Pons (tissue), 1 donor: Measurements from ENCODE around the gene EIF1.
A peak's percentile ranks its signal among the peaks of the same experiment; 100 is the strongest.

Source experiments
- DNase-seq: peaks from one replicate; pipeline ENCODE4 v3.0.0-alpha.2; 2016; ENCODE audit warnings: low spot score

Gene EIF1

DNA sequence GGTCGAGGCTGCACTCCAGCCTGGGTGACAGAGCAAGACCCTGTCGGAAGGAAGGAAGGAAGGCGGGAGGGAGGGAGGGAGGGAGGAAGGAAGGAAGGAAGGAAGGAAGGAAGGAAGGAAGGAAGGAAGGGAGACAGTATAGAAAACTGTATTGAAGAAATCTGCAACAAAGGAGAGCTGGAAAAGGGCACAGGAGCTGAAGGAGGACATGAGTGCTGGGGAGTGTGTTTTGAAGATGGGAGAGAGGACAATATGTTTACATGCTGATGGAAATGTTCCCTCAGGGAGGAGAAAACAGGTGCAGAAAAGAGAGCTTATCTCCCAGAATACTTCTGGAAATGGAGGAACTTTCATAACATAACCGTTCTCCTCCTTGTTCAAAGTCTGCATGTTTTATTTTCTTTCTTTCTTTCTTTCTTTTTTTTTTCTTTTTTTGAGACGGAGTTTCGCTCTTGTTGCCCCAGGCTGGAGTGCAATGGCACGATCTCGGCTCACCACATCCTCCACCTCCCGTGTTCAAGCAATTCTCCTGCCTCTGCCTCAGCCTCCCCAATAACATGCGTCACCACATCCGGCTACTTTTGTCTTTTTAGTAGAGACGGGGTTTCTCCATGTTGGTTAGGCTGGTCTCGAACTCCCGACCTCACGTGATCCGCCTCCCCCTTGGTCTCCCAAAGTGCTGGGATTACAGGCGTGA, 48.4 kb downstream of the EIF1 start:
- no peak for DNase-seq

DNA sequence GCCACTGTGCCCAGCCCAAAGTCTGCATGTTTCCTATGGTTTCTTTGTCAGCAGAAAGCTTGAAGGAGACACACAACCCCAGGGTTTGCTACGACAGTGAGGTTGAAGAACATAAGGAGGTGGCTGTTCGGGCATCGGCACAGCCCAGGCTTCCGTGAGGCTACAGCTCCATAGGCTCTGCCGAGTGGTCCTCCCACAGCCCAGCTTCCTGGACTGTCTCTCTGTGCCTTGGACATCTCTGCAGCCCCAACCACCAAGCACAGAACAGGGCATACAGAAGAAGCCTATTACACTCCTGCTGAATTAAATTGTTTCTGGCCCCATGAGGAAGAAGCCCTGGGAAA, 49.0 kb downstream of the EIF1 start:
- no peak for DNase-seq

DNA sequence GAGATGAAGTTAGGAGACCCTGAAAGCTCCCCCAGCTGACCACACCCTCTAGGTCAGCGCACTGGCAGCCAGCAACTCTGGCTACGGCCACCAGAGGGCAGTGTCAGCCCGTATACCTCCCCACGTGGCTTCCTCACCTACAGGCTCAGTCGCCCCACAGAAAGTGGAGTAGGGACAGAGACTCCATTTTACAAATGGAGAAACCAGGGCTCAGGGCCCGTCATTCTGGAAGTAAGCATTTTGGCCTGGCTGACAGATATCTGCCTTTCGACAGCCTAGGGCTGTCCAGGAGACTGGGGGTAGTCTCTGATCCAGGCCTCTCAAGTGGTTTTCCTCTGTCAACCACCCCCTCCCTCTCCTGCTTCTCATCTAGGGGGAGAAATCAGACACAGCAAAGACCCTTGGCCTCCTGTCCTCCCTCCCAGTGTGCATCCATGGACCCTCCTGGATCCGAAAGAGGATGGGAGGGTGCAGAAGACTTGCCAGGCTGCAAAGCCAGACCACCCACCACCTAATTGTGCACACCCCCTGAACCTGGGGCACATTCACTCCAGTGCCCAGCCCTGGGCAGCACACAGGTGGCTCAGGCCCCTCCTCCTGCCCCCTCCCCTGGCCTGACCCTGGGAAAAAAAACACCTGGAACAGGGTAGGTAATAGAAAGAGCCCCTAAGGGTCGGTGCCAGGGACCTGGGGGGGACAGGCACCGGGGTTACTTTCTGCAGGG, 49.6 kb downstream of the EIF1 start:
- peak; percentile 64 for DNase-seq

DNA sequence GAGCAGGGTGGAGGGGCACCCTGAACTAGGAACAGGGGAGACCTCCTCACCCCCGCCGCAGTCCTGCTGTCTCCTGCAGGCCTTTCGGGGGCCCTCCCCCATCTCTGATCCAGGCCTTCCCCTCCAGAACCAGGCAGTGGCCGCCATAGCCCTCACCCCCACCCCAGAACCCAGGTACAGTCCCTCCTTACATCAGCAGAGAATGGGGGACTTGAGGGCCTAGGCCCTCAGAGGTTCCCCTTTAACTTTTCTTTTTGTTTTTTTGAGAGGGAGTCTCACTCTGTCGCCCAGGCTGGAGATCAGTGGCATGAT, 50.1 kb downstream of the EIF1 start:
- DNase-seq = no peak

DNA sequence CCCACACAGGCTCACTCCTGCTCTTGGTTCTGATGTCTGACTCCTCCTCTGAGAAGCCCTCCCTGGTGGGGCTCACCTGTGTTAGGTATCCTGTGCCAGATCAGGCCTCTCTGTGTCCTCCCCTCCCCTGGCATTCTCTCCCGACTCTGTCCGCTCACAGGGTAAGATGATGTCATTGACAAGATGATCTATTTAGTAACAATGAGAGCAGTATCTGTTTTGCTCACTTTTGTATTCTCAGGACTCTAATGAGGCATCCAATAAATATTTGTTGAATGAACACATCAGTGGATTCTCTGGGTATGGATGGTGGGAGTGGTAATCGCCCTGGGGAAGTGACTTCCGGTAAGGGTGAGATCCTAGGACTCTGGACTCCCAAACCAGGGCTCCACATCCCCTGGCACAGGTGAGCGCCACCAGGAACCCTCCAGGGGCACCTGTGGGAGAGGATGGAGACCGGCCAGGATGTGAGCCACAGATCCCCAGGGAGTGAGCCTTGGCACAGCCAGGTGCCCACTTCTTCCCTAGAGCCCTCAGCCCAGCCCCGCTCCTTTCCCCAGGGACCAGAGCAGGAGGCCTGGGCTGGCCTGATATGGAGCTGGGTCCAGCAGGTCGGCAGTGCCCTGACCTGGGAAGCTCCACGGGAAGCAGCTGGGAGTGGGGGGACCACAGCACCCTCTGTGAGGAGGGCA, 51.1 kb downstream of the EIF1 start:
- DNase-seq = no peak

DNA sequence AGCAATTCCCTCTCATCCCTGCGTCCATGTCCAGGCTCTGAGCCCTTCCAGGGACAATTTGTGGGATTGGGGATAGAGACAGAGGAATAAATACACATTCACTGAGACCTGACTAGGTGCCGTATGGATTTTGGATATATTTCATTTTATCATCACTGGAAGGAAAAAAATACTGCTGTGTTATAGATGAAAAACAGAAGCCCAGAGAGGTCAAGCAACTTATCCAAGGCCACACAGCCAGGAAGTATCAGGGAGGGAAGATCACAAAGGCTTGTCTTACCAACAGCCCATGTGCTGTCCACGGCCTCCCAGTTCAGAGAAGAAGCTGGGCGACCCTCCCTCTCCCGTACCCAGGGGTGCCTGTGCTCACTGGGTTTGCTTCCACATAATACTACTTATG, 51.8 kb downstream of the EIF1 start:
- DNase-seq = no peak

DNA sequence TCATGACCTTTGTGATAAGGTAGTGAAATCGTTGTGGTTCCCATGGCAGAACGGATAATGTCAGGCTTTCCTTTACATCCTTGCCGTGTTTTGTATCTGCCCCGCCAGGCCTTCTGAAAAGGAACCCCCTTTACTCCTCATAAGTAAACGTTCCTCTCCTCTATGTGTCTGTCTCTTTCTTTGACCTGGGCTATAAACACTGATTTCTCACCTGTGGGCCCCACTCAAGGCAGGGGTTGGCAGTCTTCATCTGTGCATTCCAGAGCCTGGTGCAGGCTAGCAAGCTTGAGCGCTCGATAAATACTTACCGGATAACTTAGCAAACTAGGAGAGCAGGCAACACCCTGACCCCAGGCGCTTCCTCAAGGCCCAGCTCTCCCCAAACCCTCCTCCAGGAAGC, 53.0 kb downstream of the EIF1 start:
- no peak for DNase-seq
